Stimulated activated CD4-positive, alpha-beta T cell treated with anti-CD3 and anti-CD28 coated beads, TNF-alpha, amount 100 ng/mL, for 4 hours (primary cell): ENCODE measurements around the gene SETDB2.

ENCODE experiments used
- DNase-seq, 3 experiments: peaks; one replicate each; pipeline ENCODE4 v3.0.0-alpha.2; 2020; ENCODE audit warnings: low read depth in 3 of 3

SETDB2 gene

GRCh38 chr13:49464621-49465325, 20.7 kb downstream of the SETDB2 start:
- DNase-seq = no peak

GRCh38 chr13:49466292-49466838, 22.3 kb downstream of the SETDB2 start:
- no peak for DNase-seq

GRCh38 chr13:49472186-49472585, 28.1 kb downstream of the SETDB2 start:
- DNase-seq = no peak

- no peak for DNase-seq
These were observed 32.5 kb downstream of the SETDB2 start for GRCh38 chr13:49476529-49476928.

- no peak for DNase-seq
These were observed 37.7 kb downstream of the SETDB2 start for GRCh38 chr13:49481788-49482187.

GRCh38 chr13:49488563-49488962, 44.5 kb downstream of the SETDB2 start:
- no peak for DNase-seq

- no peak for DNase-seq
These were observed 50.6 kb downstream of the SETDB2 start for GRCh38 chr13:49494645-49495044.

- peak; percentile 68 to 86 (median 81) for DNase-seq
These were observed 52.0 kb downstream of the SETDB2 start, which contains the start of gene PHF11 for GRCh38 chr13:49495783-49496762. TSS of gene PHF11 (plus strand) at chr13:49495953. CDS start at chr13:49496002, 49 bp downstream.

- peak in 2 of 3 experiments; percentile 47 to 57 for DNase-seq
These were observed 52.8 kb downstream of the SETDB2 start for GRCh38 chr13:49496837-49497236.

- no peak for DNase-seq
These were observed 53.2 kb downstream of the SETDB2 start for GRCh38 chr13:49497272-49497671.

GRCh38 chr13:49498206-49498605, 54.1 kb downstream of the SETDB2 start:
- DNase-seq = no peak

- no peak for DNase-seq
These were observed 56.0 kb downstream of the SETDB2 start for GRCh38 chr13:49499889-49500660.

GRCh38 chr13:49502954-49503353, 58.9 kb downstream of the SETDB2 start:
- DNase-seq = no peak

GRCh38 chr13:49503951-49504350, 59.9 kb downstream of the SETDB2 start:
- no peak for DNase-seq

GRCh38 chr13:49512578-49512977, 68.5 kb downstream of the SETDB2 start:
- DNase-seq = no peak

GRCh38 chr13:49516467-49516866, 72.4 kb downstream of the SETDB2 start:
- no peak for DNase-seq

GRCh38 chr13:49517461-49517860, 73.4 kb downstream of the SETDB2 start:
- no peak for DNase-seq

GRCh38 chr13:49521224-49521623, 77.2 kb downstream of the SETDB2 start:
- DNase-seq = no peak

- DNase-seq = no peak
These were observed 80.8 kb downstream of the SETDB2 start for GRCh38 chr13:49524740-49525501.

GRCh38 chr13:49527123-49527522, 83.0 kb downstream of the SETDB2 start:
- no peak for DNase-seq

GRCh38 chr13:49528161-49528560, 84.1 kb downstream of the SETDB2 start:
- no peak for DNase-seq
